Skeletal muscle cell (primary cell): ENCODE results near the gene LRRC72.
"Not testable (repeated sequence)": the region's sequence is repeated elsewhere in the genome, so short reads cannot be mapped to it uniquely, and the experiment has no call there.

Experiments used
- DNase-seq: peaks from one replicate; pipeline ENCODE4 v3.0.0-alpha.2; 2010; ENCODE audit warnings: low read depth
- H3K4me3 ChIP-seq: 2 replicates; pipeline ENCODE4 v1.5.1; 2011; ENCODE audit warnings: low read depth, mild to moderate bottlenecking, control low read depth, low read length, moderate library complexity

Gene LRRC72

DNA sequence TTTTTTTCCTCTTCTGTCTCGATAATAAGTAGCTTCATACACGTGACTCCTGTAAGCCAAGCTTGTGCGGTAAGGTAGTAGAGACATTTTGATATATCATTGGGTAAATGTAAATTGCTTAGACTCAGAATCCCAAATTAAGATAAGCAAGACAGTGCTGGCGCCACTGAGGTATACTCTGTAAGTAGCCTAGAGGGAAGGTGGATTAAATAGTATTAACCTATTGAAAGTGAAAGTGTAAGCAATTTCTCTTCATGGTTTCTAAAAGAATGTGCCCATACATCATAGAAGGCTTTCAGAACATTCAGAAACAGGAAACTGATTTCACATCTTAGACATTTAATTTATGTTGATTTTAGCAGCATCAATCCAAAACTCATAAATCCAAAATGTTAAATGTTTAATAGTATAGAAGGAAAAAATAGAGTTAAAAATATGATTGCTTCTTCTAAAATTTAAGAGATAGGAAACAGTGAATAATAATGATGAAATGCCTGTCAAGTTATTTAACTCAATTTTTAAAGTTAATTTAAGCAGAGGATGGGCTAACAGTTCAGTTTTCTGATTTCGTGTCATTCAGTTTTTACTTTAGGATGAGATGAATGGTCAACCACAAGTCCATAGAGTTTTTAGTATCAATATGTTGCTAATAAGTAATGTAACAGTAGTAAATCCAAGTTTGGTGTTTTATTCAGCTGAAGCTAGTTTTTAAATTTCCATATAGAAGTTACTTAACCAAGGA lies 36.8 kb downstream of the LRRC72 start:
- H3K4me3 ChIP-seq = no peak overlapping the region
- DNase-seq = no peak

DNA sequence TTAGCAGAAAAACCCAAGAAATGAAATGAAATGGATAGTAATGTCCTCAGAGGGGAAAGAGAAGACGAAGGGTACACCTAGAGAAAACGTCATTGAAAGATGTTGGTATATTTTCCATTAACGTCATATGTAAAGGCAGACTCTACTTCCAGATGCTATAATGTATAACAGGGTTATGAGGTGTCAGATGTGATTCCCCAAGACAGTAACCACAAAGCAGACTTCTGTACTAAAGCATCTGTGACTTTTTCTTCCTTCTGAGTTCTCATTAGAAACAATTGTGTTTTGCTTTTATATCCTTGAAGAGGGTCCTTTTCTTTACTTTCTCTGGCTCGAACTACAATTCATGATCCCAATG lies 37.4 kb downstream of the LRRC72 start:
- no peak for DNase-seq
- H3K4me3 ChIP-seq = no peak overlapping the region

DNA sequence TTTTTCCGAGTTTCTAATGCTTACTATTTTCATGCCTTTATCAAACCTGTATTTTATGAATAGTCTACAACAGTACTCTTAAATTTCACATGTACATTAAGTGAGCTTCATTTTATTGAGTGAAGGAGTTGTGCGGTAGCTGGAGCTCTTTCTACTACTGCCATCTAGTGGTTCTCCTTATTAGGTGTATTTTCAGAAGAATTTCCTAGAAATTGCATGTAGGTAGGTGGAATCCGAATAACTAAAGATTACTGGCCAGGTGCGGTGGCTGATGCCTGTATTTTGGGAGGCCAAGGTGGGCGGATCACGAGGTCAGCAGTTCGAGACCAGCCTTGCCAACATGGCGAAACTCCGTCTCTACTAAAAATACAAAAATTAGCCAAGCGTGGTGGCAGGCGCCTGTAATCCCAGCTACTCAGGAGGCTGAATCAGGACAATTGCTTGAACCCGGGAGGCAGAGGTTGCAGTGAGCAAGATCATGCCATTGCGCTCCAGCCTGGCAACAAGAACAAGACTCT lies 38.3 kb downstream of the LRRC72 start:
- no peak overlapping the region for H3K4me3 ChIP-seq
- DNase-seq = no peak

DNA sequence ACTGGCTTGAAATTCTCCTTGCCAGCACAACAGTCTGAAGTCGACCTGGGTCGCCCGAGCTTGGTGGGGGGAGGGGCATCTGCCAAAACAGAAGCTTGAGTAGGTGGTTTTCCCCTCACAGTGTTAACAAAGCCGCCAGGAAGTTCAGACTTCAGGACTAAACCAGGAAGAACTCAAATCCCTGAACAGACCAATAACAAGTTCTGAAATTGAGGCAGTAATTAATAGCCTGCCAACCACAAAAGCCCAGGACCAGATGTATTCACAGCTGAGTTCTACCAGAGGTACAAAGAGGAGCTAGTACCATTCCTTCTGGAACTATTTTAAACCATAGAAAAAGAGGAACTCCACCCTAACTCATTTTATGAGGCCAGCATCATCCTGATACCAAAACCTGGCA lies 45.3 kb downstream of the LRRC72 start:
- no peak overlapping the region for H3K4me3 ChIP-seq
- DNase-seq = no peak

DNA sequence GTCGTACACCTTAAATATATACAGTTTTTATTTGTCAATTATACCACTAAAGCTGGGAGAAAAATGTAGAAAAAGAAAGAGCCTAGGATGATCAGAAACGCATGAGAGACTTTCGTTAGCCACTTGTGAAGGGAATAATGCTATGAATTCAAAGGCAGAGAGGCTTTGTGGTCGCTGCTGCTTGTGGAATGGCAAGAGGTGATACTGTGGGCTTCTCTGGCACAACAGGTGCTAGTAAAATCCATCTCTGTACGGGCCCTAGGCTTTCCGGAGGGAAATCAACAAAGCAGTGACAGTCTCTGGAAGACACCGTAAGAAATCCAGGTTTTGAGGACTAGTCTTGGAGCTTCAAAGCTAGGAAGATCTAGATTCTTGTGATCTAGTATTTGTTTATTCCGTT lies 52.6 kb downstream of the LRRC72 start:
- no peak overlapping the region for H3K4me3 ChIP-seq
- DNase-seq = no peak

DNA sequence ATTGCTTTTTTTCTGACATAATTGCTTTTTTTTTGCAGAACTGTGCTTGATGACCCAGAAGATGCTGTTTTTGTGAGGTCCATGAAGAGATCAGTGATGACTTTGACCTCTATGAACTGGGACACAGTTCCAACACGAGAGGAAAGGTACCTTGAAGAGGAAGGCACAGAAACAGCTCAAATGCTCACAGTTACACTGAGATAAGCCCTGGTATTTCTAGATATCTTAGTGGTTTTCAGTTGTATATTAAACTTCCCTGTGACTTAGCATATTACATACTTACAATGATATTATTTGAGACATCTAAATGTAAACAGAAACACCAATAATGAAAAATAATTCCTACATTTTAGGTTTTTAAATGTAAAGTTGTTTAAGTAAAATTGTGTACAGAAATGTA lies 54.7 kb downstream of the LRRC72 start:
- no peak for DNase-seq
- H3K4me3 ChIP-seq = no peak overlapping the region

DNA sequence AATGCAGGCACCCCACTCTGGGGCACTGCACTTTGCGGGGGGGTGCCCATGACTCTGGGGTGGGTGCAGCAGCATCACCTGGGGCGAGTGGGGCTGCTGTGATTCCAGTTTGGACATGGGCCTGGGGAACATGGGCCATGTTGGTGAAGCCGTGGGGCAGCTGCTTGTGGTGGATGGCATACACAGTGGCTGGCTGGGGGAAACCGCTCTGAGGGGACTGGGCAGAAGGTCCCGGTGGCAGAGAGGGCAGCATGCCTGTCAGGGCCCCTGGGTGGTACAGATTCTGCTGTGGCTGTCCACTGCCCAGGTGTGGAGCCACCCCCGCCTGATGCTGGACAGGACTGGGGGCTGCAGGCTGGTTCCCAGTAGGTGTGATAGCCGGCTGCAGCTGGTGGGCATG lies 57.2 kb downstream of the LRRC72 start:
- no peak for DNase-seq

DNA sequence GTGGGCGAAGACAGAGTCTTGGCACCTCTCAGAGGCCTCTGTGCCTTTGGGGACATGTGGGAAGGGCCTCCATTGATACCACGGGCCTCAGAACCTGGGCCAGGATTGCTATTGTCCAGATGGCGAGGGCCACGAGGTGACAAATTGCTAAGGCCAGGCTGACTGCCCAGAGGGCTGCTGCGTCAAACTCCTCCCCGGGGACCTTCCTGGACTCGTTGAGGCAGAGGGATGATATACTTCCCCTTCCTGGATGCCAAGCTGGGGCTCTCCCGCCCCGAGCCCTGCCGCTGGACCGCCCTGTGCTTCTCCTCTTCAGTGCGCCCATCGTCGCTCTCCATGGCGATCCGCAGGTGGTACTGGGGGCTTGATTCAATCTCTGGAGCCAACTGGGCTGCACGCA lies 58.9 kb downstream of the LRRC72 start:
- H3K4me3 ChIP-seq = no peak overlapping the region
- no peak for DNase-seq

More for the DNA sequence above, 57.2 kb downstream of the LRRC72 start:
- H3K4me3 ChIP-seq = no peak overlapping the region

DNA sequence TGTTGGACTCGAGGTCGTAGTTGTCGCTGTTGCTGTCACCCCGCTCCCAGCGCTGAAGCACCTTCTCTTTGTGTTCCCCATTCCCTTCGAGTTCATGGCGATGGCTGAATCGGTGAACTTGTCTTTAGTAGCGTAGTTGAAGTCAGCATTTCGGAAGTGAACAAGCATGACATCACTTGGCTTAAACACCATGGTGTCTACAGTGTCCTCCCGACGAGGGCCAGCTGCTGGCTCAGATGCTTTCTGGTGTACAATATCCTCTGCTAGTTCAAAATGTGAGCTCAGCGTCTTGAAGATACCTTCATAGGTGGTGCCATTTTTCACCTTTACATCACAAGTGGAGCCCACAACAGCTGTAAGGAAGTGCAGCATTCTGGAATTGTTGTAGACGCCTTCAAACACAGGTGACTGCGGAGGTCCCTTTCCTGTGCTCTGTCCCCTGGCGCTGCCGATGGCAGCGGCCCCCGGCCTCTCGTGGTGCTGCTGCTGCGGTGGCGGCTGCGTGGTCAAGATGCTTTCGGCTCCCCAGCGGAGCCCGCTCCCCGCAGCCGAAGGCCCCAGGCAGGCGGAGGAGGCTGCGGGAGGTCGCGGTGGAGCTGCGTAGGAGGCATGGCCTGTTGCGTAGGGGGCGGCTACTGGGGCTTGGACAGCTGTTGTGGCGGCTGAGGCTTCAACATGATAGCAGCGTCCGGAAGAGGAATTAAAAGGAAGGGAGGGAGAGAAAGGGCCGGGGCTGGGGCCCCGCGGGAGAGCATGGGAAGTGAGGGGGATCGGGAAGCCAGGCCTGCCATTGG lies 59.7 kb downstream of the LRRC72 start:
- no peak overlapping the region for H3K4me3 ChIP-seq
- DNase-seq = no peak

DNA sequence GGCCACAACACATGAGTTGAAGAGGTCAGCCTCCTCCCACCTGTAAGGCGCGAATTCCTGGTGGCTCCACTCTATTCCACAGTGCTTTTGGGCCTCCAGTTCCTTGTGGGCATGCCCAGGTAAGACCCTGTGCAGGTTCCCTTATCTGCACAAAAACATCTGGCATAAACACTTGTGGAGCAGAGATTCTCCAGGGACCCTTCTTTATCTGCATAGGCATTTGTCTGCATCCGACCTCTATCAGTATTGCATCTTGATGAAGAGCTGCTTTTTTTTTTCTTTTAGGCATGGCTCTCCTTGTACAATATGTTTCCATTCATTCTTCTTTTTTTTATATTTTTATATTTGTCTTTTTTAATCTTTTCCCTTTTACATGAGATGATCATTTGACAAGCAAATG lies 60.5 kb downstream of the LRRC72 start:
- DNase-seq = no peak
- H3K4me3 ChIP-seq = no peak overlapping the region

DNA sequence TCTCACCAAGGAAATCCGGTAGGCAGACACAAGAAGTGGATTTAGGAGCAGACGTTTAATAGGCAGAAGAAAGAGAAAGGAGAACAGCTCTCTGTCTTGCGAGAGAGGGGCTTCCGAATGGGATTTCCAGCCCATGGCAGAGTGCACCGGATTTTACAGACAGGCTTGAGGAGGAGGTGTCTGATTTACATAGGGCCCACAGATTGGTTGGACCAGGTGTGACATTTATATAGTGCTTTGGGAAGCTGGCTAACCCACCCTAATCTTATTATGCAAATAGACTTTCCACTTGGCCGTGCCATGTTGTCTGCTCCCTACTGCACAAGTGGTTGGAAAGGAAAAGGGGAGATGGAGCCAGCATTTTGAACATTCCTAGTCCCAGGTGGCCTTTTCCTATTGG lies 61.2 kb downstream of the LRRC72 start:
- H3K4me3 ChIP-seq = no peak overlapping the region

DNA sequence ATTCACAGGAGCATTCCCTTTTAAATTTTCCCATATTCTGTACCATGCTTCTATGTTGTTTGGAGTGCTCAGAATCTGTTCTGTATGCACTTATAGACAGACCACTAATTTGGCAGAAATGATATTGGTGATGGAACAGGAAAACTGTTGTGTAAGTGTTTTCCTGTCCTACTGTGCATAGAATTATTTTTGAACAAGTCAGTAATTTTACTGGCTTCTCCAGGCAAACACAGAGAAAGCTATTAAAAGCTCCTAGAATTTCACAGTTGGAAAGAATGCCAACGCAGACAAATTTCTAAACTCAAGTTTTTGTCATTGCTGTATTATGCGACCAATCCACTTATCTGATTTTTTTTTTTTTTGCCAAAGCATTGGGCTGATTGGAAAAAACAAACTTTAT lies 63.3 kb downstream of the LRRC72 start:
- no peak for DNase-seq
- H3K4me3 ChIP-seq = no peak overlapping the region

More for the DNA sequence above, 61.2 kb downstream of the LRRC72 start:
- DNase-seq = no peak

DNA sequence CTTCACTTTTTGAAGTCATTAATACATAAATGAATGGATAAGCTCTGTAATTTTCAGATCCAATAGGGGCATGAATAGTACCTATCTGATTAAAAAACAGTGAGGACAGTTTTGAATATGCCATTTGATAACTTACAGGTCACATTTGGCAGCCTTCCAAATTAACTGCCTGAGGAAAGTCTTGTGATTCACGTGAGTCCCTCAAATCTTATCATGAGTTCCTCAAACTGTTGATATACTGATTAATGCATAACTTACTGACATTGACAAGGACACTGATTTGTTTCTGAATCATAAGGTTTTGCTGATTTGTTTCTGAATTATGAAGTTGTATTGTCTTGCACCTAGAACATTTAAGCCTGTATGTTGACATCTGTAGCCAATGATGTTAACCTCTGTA lies 63.8 kb downstream of the LRRC72 start:
- no peak for DNase-seq
- no peak overlapping the region for H3K4me3 ChIP-seq

DNA sequence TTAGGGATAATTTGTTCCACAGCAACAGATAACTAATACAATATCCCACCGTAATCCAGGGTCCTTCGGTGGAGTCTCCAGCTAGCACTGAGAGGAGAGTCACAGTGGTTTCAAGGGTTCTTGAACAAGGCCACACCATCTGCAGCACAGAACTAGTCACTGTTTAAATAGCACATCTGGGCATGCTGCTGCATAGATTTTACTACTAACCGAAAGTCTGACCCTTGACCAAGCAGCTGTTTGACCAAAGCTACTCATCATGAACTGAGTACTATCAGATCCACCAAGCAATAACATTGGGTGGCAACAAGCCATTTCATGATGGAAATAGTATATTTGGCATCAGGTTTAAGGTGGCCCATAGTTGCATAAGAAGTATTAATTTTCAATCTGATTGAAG lies 65.8 kb downstream of the LRRC72 start:
- DNase-seq = no peak

DNA sequence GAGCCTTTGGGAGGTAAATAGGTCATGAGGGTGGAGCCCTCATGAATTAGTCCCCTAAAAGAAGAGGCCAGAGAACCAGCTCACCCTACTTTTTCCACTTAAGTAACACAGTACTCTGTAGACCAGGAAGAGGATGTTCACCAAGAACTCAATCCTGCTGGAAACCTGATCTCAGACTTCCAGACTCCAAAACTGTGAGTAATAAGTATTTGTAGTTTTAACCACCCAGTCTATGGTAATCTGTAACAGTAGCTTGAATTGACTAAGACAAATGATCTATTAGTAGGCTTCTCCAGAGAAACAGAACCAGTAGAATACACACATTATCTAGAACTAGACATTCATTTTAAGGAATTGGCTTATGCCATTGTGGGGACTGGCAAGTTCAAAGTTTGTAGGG lies 67.4 kb downstream of the LRRC72 start:
- no peak overlapping the region for H3K4me3 ChIP-seq
- DNase-seq = peak; percentile 16

More for the DNA sequence above, 65.8 kb downstream of the LRRC72 start:
- no peak overlapping the region for H3K4me3 ChIP-seq

DNA sequence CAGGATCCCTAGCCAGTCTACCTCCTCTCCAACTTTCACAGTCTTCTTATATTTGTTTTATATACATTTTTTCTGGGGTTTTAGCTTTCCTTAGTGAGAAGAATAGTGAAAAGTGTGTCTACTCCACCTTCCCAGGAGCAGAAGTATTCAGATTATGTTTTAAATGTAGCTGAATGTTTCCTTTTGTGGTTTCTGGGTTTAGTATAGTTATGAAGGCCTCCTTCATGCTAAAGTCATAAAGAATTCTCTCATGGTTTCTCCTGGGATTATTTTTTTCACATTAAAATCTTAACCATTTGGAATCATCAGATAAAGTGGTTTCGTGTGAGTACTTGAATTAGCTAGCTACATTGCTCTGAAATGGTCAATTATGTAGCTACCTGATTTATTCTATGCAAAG lies 68.1 kb downstream of the LRRC72 start:
- DNase-seq = no peak
- no peak overlapping the region for H3K4me3 ChIP-seq

DNA sequence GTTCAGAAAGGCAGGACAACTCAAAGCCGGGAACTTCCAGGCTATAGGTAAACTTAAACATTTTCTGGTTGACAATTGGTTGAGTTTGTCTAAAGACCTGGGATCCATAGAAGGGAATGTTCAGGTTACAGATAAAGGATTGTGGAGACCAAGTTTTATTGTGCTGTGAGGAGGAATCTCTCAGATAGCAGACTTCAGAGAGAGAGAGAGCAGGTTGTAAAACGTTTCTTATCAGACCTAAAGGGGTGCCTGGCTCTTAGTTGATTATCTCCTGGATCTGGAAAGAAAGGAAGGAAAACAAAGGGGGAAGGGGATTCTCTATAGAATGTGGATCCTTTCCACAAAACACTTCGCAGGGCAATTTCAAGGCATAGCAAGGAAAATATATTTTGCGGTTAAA lies 69.0 kb downstream of the LRRC72 start:
- H3K4me3 ChIP-seq, DNase-seq: not testable (repeated sequence)

DNA sequence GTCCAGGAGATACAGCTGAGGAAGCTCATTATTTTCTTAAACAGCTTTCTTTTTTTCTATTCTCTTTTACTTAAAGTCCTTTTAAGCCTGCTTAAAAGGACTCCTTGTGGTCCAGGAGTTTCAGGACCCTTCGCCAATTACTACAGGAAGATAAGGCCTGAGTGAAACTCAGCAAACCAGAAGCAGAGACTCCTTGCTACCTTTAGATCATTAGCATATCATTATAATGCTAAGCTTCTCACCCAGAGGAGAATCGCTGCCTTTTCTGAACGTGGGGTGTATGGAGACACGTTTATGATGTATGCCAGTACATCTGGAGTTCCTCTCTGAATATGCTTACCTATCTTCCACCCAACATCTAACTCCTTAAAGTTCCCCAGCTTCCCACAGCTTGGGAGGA lies 71.4 kb downstream of the LRRC72 start:
- H3K4me3 ChIP-seq = no peak overlapping the region
- no peak for DNase-seq

DNA sequence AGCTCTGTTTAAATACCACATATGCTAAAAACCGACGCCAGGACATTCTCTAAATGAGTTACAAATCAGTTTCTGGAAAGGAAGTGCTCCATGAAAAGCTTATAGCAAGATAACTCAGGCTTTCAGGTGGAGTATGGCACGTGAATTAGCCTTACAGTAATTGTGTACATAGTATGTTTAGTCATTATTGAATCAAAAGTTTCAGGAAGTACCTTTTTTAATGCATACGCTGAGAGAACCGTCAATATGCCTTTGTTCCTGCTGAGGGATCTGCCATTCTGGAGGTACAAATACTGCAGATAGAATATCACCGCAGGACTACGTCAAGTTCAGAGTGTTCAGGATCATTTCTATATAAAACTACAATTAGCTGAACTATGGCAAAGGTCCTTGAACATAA lies 73.2 kb downstream of the LRRC72 start:
- H3K4me3 ChIP-seq = no peak overlapping the region
- DNase-seq = no peak

DNA sequence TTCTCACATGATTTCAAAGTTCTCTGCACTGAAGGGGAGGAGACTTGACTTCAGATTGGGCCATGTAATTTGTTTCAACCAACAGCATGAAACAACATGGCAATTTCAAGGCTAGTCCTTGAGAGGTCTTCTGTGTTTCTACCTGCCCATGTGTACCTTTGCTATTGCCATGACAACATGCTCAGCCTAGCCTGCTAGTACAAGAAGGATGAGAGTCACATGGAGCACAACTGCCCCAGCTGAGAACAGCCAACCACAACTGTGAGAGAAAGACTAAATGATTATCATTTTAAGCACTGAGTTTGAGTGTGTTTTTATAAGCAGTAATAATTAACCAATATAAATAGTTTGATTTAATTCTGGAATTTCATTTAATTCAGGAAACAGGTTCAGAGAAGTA lies 77.0 kb downstream of the LRRC72 start:
- DNase-seq = no peak
- H3K4me3 ChIP-seq = no peak overlapping the region

DNA sequence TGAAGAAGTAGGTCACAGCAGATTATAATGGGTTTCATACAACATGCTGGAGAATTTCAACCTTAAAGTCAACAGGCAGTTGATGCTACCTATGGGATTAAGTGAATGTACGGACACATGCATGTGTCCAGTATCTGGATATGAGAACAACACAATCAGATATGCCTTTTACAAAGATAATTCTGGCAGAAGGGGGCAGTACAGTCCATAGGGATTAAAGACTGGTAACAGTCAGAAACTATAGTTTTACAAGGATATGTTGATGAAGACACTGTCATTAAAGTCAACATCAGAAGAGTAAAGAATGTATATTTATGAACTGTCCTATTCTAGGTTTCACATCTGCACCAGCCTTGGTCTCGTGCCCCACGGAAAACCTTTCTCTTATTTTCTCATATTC lies 77.4 kb downstream of the LRRC72 start:
- no peak overlapping the region for H3K4me3 ChIP-seq
- DNase-seq = no peak
